Measurements from ENCODE around the gene DHRS2. TPM values are rescaled to one million over a fixed set of nuclear protein-coding genes. Genes with fewer than 3 reads are reported as not detected.

The DHRS2 gene
- total and polyA plus RNA-seq, 11 donors = 0.04 to 0.17 TPM; not detected in 9

GRCh38 chr14:23622990-23623389 lies 13.2 kb upstream of the DHRS2 start:
- ATAC-seq (no peak), DNase-seq (peak in 1 of 5 donors; percentile 1)
- Histone ChIP-seq H3K9me3 (peaks cover 0 to 20% (median 6%) of the 10 kb centered on the region in 12 donors), H3K27me3 (no peaks in the 10 kb centered on the region), H3K4me3 (no peak overlapping the region), H3K27ac (no peak overlapping the region), H3K4me1 (no peaks in the 10 kb centered on the region), H3K36me3 (no peaks in the 10 kb centered on the region)
- 81 to 87% (median 85%) methylated on average over 4 of the region's 4 CpGs for WGBS, 4 donors
- TF ChIP-seq POLR2A (IDR thresholded peaks at IDR 0.05) (no peak), CTCF (IDR thresholded peaks at IDR 0.05) (no peak)
- intact Hi-C loops (cut with DNase I) = no loop called here

- no peak overlapping the region for H3K27ac ChIP-seq
- intact Hi-C loops (cut with DNase I) = no loop called here
- DNase-seq = peak in 1 of 5 donors; percentile 3
- no peak overlapping the region for H3K4me3 ChIP-seq
- H3K27me3 ChIP-seq = no peaks in the 10 kb centered on the region
- TF ChIP-seq POLR2A (IDR thresholded peaks at IDR 0.05) (no peak), CTCF (IDR thresholded peaks at IDR 0.05) (no peak)
- no peaks in the 10 kb centered on the region for H3K4me1 ChIP-seq
- ATAC-seq = no peak
- H3K9me3 ChIP-seq = peaks cover 0 to 20% (median 6%) of the 10 kb centered on the region in 12 donors
- H3K36me3 ChIP-seq = no peaks in the 10 kb centered on the region
Measured at GRCh38 chr14:23623962-23624361, 12.2 kb upstream of the DHRS2 start.

- Histone ChIP-seq H3K36me3 (no peaks in the 10 kb centered on the region), H3K4me3 (no peak overlapping the region), H3K9me3 (peaks cover 0 to 20% (median 6%) of the 10 kb centered on the region in 12 donors), H3K27me3 (no peaks in the 10 kb centered on the region), H3K27ac (no peak overlapping the region), H3K4me1 (no peaks in the 10 kb centered on the region)
- DNase-seq (no peak), ATAC-seq (no peak)
- WGBS, 4 donors = 87 to 92% (median 90%) methylated on average over 3 of the region's 3 CpGs
- TF ChIP-seq POLR2A (IDR thresholded peaks at IDR 0.05) (no peak), CTCF (IDR thresholded peaks at IDR 0.05) (no peak)
- intact Hi-C loops (cut with DNase I) = no loop called here
Measured at GRCh38 chr14:23624830-23625404, 11.2 kb upstream of the DHRS2 start.

GRCh38 chr14:23626946-23627345 lies 9.2 kb upstream of the DHRS2 start:
- Histone ChIP-seq H3K27me3 (no peaks in the 10 kb centered on the region), H3K4me1 (peaks cover 0 to 5% (median 2%) of the 10 kb centered on the region in 12 donors), H3K27ac (no peak overlapping the region), H3K9me3 (peaks cover 0 to 20% (median 6%) of the 10 kb centered on the region in 12 donors), H3K36me3 (no peaks in the 10 kb centered on the region), H3K4me3 (no peak overlapping the region)
- no peak for TF ChIP-seq CTCF (IDR thresholded peaks at IDR 0.05)
- TF ChIP-seq POLR2A (IDR thresholded peaks at IDR 0.05) = no peak
- ATAC-seq (no peak), DNase-seq (peak in 1 of 5 donors; percentile 2)
- intact Hi-C loops (cut with DNase I) = no loop called here
